IMR-90 (cell line): Measurements from ENCODE around the gene GPC5.

ENCODE experiments used
- FOS ChIP-seq: fragments of 150-350 bp; IDR thresholded peaks from 2 replicates; pipeline ENCODE4 v1.6.1; 2016; ENCODE audit warnings: low read depth, low read length
- MAFK ChIP-seq: IDR thresholded peaks from 2 replicates; pipeline ENCODE4 v1.6.1; 2012; ENCODE audit warnings: low read depth, low read length, improper control_type of control experiment
- MAZ ChIP-seq: IDR thresholded peaks from 2 replicates; pipeline ENCODE4 v1.6.1; 2012; ENCODE audit warnings: low read depth, mild to moderate bottlenecking, low read length, improper control_type of control experiment, moderate library complexity, borderline replicate concordance
- NFE2L2 ChIP-seq: fragments of 150-350 bp; IDR thresholded peaks from 2 replicates; pipeline ENCODE4 v1.6.1; 2016; ENCODE audit warnings: low read depth, mild to moderate bottlenecking, low read length
- POLR2A ChIP-seq: IDR thresholded peaks from 2 replicates; pipeline ENCODE4 v1.6.1; 2012; ENCODE audit warnings: mild to moderate bottlenecking, low read depth, low read length
- RAD21 ChIP-seq: IDR thresholded peaks from 2 replicates; pipeline ENCODE4 v1.6.1; 2012; ENCODE audit warnings: low read length, improper control_type of control experiment
- RCOR1 ChIP-seq: IDR thresholded peaks from 2 replicates; pipeline ENCODE4 v1.6.1; 2012; ENCODE audit warnings: mild to moderate bottlenecking, low read length, improper control_type of control experiment; ENCODE audit not compliant: insufficient replicate concordance
- SMC3 ChIP-seq: fragments of 150-350 bp; IDR thresholded peaks from 2 replicates; pipeline ENCODE4 v1.6.1; 2016; ENCODE audit warnings: low read depth, mild to moderate bottlenecking, antibody characterized with exemption, low read length, moderate library complexity
- TF ChIP-seq, protein P1 (sequence below): conservative IDR thresholded peaks from 2 replicates; pipeline ENCODE4 v1.5.1; 2012; ENCODE audit warnings: mild to moderate bottlenecking, low read depth, low read length, improper control_type of control experiment
- TF ChIP-seq, protein P2 (sequence below): fragments of 150-350 bp; IDR thresholded peaks from 2 replicates; pipeline ENCODE4 v1.6.1; 2017; ENCODE audit warnings: mild to moderate bottlenecking, antibody characterized with exemption, low read length, low read depth

DNA sequence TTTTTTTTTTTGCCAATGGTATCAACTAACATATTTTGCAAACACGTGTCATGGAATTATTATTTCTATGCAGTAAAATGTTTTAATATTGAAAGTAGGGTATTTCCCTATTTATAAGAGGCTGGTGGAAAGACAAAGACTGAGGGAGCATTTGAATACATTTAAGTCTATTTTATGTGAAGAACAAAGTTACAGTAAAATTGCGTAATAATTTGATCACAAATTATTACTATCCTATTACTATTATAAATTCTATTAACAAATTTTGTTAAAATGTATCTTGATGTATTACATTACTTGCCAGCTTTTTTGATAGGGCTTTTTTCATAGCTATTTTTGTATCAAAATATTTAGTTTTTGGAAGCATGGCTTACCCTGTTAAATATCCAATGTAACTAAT, 58.4 kb downstream of the GPC5 start:
- no peak for TF ChIP-seq POLR2A
- TF ChIP-seq, protein P1, sequence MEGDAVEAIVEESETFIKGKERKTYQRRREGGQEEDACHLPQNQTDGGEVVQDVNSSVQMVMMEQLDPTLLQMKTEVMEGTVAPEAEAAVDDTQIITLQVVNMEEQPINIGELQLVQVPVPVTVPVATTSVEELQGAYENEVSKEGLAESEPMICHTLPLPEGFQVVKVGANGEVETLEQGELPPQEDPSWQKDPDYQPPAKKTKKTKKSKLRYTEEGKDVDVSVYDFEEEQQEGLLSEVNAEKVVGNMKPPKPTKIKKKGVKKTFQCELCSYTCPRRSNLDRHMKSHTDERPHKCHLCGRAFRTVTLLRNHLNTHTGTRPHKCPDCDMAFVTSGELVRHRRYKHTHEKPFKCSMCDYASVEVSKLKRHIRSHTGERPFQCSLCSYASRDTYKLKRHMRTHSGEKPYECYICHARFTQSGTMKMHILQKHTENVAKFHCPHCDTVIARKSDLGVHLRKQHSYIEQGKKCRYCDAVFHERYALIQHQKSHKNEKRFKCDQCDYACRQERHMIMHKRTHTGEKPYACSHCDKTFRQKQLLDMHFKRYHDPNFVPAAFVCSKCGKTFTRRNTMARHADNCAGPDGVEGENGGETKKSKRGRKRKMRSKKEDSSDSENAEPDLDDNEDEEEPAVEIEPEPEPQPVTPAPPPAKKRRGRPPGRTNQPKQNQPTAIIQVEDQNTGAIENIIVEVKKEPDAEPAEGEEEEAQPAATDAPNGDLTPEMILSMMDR: no peak
- TF ChIP-seq MAZ: no peak
- TF ChIP-seq SMC3: no peak
- no peak for TF ChIP-seq RCOR1
- no peak for TF ChIP-seq MAFK
- TF ChIP-seq, protein P2, sequence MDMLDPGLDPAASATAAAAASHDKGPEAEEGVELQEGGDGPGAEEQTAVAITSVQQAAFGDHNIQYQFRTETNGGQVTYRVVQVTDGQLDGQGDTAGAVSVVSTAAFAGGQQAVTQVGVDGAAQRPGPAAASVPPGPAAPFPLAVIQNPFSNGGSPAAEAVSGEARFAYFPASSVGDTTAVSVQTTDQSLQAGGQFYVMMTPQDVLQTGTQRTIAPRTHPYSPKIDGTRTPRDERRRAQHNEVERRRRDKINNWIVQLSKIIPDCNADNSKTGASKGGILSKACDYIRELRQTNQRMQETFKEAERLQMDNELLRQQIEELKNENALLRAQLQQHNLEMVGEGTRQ: no peak
- no peak for TF ChIP-seq FOS
- TF ChIP-seq RAD21: no peak
- no peak for TF ChIP-seq NFE2L2
